PC-3 (cell line): ENCODE results near the gene USP48. TPM values are rescaled to one million over a fixed set of nuclear protein-coding genes. Genes with fewer than 3 reads are reported as not detected.

Source experiments
- ATAC-seq: fragments of 200-7000 bp; cut with Tn5 transposase; 2 replicates; pipeline ENCODE4 v1.9.1; 2020; ENCODE audit warnings: mild to moderate bottlenecking, moderate library complexity
- BruUV-seq: library from RNA; stranded (reverse); fragments of 400-500 nt; replicated peaks from 2 replicates; lab custom pipeline; 2021; lab: Mats Ljungman, UMichigan
- CTCF ChIA-PET: fragments of 300-600 bp; sonication (Branson Sonifier 250); formaldehyde crosslinking; loops from one replicate; lab custom pipeline; 2022; ENCODE audit warnings: antibody characterized with exemption; lab: Charles Lee
- POLR2A ChIA-PET: fragments of 300-600 bp; sonication (Branson Sonifier 250); formaldehyde crosslinking; loops from one replicate; lab custom pipeline; 2022; ENCODE audit warnings: antibody characterized with exemption; ENCODE audit not compliant: unreplicated experiment; lab: Charles Lee
- DNase-seq: peaks from one replicate; pipeline ENCODE4 v3.0.0-alpha.2; 2015
- H2AFZ ChIP-seq: fragments of 300-600 bp; sonication (generic); 2 replicates; pipeline ENCODE4 v1.6.0; 2016; ENCODE audit warnings: antibody characterized with exemption, low read length
- H3F3A ChIP-seq: fragments of 300-600 bp; sonication (generic); one replicate; pipeline ENCODE4 v1.6.0; 2017; ENCODE audit warnings: antibody characterized with exemption, low read length, control low read depth, mild to moderate bottlenecking; ENCODE audit not compliant: unreplicated experiment
- H3K27ac ChIP-seq: fragments of 300-600 bp; sonication (generic); 2 replicates; pipeline ENCODE4 v1.5.1; 2016; ENCODE audit warnings: mild to moderate bottlenecking, low read length
- H3K27me3 ChIP-seq: fragments of 300-600 bp; sonication (generic); 2 replicates; pipeline ENCODE4 v1.6.1; 2016; ENCODE audit warnings: low read length, mixed read lengths
- H3K36me3 ChIP-seq: fragments of 300-600 bp; sonication (generic); 2 replicates; pipeline ENCODE4 v1.6.1; 2016; ENCODE audit warnings: low read depth, mixed run types, low read length, mixed read lengths
- H3K4me1 ChIP-seq: fragments of 300-600 bp; sonication (generic); 2 replicates; pipeline ENCODE4 v1.5.1; 2016; ENCODE audit warnings: low read length; ENCODE audit not compliant: insufficient read depth
- H3K4me2 ChIP-seq: fragments of 300-600 bp; sonication (generic); 2 replicates; pipeline ENCODE4 v1.6.0; 2016; ENCODE audit warnings: low read length
- H3K4me3 ChIP-seq: fragments of 300-600 bp; sonication (generic); 2 replicates; pipeline ENCODE4 v1.5.1; 2016; ENCODE audit warnings: mild to moderate bottlenecking, low read length, mixed read lengths
- H3K79me2 ChIP-seq: fragments of 300-600 bp; sonication (generic); 2 replicates; pipeline ENCODE4 v1.6.1; 2017; ENCODE audit warnings: low read length, mixed read lengths
- H3K9ac ChIP-seq: fragments of 300-600 bp; sonication (generic); 2 replicates; pipeline ENCODE4 v1.6.0; 2016; ENCODE audit warnings: mild to moderate bottlenecking, low read length
- H3K9me2 ChIP-seq: fragments of 300-600 bp; sonication (generic); replicated peaks from 2 replicates; pipeline ENCODE4 v1.6.1; 2016; ENCODE audit warnings: mixed run types, low read length, mixed read lengths
- H3K9me3 ChIP-seq: fragments of 300-600 bp; sonication (generic); 2 replicates; pipeline ENCODE4 v1.6.1; 2016; ENCODE audit warnings: low read length, mixed read lengths
- H4K20me1 ChIP-seq: fragments of 300-600 bp; sonication (generic); 2 replicates; pipeline ENCODE4 v1.6.1; 2016; ENCODE audit warnings: low read length, mixed read lengths
- CTCF ChIP-seq: fragments of 300-600 bp; sonication (generic); conservative IDR thresholded peaks from 2 replicates; pipeline ENCODE4 v1.5.1; 2017; ENCODE audit warnings: antibody characterized with exemption, low read depth, mild to moderate bottlenecking, low read length
- EZH2 ChIP-seq: fragments of 300-600 bp; sonication (generic); IDR thresholded peaks from one replicate; pipeline ENCODE4 v1.6.1; 2017; ENCODE audit warnings: antibody characterized with exemption, mild to moderate bottlenecking, low read length; ENCODE audit not compliant: unreplicated experiment
- EZH2phosphoT487 ChIP-seq: fragments of 300-600 bp; sonication (generic); IDR thresholded peaks from 2 replicates; pipeline ENCODE4 v1.6.1; 2018; ENCODE audit warnings: mild to moderate bottlenecking, antibody characterized with exemption, low read length, borderline replicate concordance
- intact Hi-C: fragments of 100-400 bp; cut with micrococcal nuclease; formaldehyde crosslinking; loops from 2 replicates; pipeline ENCODE4 v1.9.0; 2023
- total RNA-seq: library from RNA; depleted of rRNA; stranded (reverse); fragments of >200 nt; gene quantifications from 2 replicates; pipeline ENCODE4 v1.2.3, GENCODE V29; 2014

The USP48 gene
- total RNA-seq, 1 experiment from 2014 or later = 33.3 TPM

DNA sequence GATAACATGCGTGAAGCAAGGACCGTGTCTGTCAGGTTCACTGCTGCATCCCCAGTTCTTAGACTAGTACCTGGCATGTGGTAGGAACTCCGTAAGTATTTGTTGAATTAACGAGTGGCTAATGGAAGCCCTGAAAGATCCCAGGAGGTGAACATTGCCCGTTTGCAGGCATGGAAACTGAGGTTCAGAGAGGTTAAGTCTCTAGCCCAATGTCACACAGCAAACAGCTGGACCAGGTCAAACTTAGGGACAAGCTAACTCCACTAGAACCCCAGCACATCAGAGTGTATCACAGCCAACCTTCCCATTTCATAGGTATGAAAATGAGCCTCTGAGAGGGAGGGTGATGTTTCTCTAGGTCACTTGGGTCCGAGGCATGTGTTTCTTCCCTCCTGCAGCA lies 141.4 kb downstream of the USP48 start:
- H3K27me3 ChIP-seq = no peaks in the 10 kb centered on the region
- no peak overlapping the region for H2AFZ ChIP-seq
- ATAC-seq (no peak), DNase-seq (no peak)
- no TSS peak for BruUV-seq
- TF ChIP-seq CTCF = no peak
- TF ChIP-seq EZH2 = no peak
- no peak for TF ChIP-seq EZH2phosphoT487
- no peaks in the 10 kb centered on the region for H3K36me3 ChIP-seq
- H3K9ac ChIP-seq = no peak overlapping the region
- no peaks in the 10 kb centered on the region for H4K20me1 ChIP-seq
- no peak overlapping the region for H3K27ac ChIP-seq
- H3K79me2 ChIP-seq = no peaks in the 10 kb centered on the region
- CTCF ChIA-PET = no interaction called here
- H3K9me2 ChIP-seq = no peaks in the 10 kb centered on the region
- intact Hi-C loops = no loop called here
- no peaks in the 10 kb centered on the region for H3K9me3 ChIP-seq
- H3K4me3 ChIP-seq = no peak overlapping the region
- H3F3A ChIP-seq = no peaks in the 10 kb centered on the region
- no peak overlapping the region for H3K4me2 ChIP-seq
- peaks cover 15% of the 10 kb centered on the region for H3K4me1 ChIP-seq
- POLR2A ChIA-PET = no interaction called here

DNA sequence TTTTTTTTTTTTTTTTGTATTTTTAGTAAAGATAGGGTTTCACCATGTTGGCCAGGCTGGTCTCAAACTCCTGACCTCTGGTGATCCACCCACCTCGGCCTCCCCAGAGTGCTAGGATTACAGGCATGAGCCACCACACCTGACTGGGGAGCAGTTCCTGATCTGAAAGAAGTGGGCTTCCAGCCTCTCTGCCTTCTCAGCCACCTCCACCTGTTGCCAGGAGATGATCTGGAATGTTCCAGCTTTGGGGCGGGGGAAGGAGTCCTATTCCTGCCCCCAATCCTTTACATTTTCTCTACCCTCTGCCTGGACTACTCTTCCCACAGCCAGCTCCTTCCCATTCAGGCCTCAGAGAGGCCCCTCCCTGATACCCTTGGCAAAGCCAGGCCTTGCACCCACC lies 141.9 kb downstream of the USP48 start:
- Histone ChIP-seq H3K36me3 (no peaks in the 10 kb centered on the region), H3K9me3 (no peaks in the 10 kb centered on the region), H3K27ac (no peak overlapping the region), H3K79me2 (no peaks in the 10 kb centered on the region), H3K4me2 (no peak overlapping the region), H3F3A (no peaks in the 10 kb centered on the region), H3K4me3 (no peak overlapping the region), H4K20me1 (no peaks in the 10 kb centered on the region), H3K9ac (no peak overlapping the region), H3K27me3 (no peaks in the 10 kb centered on the region), H3K4me1 (peaks cover 15% of the 10 kb centered on the region), H2AFZ (no peak overlapping the region), H3K9me2 (no peaks in the 10 kb centered on the region)
- ATAC-seq = no peak
- ChIA-PET POLR2A (no interaction called here), CTCF (interaction anchor here (0.6 kb wide), 1 partner anchor 18 kb away, joined by 3 read pairs; no protein-coding TSS in a partner anchor)
- DNase-seq = no peak
- intact Hi-C loops = no loop called here
- no TSS peak for BruUV-seq
- no peak for TF ChIP-seq CTCF
- TF ChIP-seq EZH2 = no peak
- no peak for TF ChIP-seq EZH2phosphoT487

- Histone ChIP-seq H2AFZ (no peak overlapping the region), H3K27ac (no peak overlapping the region), H3K27me3 (no peaks in the 10 kb centered on the region), H3K4me3 (no peak overlapping the region), H3F3A (no peaks in the 10 kb centered on the region), H4K20me1 (no peaks in the 10 kb centered on the region), H3K4me2 (no peak overlapping the region), H3K79me2 (no peaks in the 10 kb centered on the region), H3K9me2 (no peaks in the 10 kb centered on the region), H3K9me3 (no peaks in the 10 kb centered on the region), H3K9ac (no peak overlapping the region), H3K4me1 (peaks cover 15% of the 10 kb centered on the region), H3K36me3 (no peaks in the 10 kb centered on the region)
- intact Hi-C loops = no loop called here
- ChIA-PET POLR2A (no interaction called here), CTCF (interaction anchor here (0.6 kb wide), 1 partner anchor 18 kb away, joined by 3 read pairs; no protein-coding TSS in a partner anchor)
- DNase-seq (no peak), ATAC-seq (no peak)
- TF ChIP-seq CTCF (no peak), EZH2phosphoT487 (no peak), EZH2 (no peak)
- BruUV-seq = no TSS peak
Measured at GRCh38 chr1:21640653-21641052, 142.3 kb downstream of the USP48 start.
